AG10803 (cell line): ENCODE results near the gene PCSK5.

Source experiments
- DNase-seq: peaks from one replicate; pipeline ENCODE4 v3.0.0; 2010; ENCODE audit warnings: low read depth
- H3K4me3 ChIP-seq: 2 replicates; pipeline ENCODE4 v1.5.1; 2011; ENCODE audit warnings: mild to moderate bottlenecking, low read length, control low read depth
- CTCF ChIP-seq: conservative IDR thresholded peaks from 2 replicates; pipeline ENCODE4 v1.5.1; 2011; ENCODE audit warnings: mild to moderate bottlenecking, low read length, control low read depth, inconsistent platforms

PCSK5 gene

GRCh38 chr9:76394960-76395252 lies 504.4 kb downstream of the PCSK5 start:
- TF ChIP-seq CTCF = no peak
- no peak for DNase-seq

GRCh38 chr9:76395381-76395780 lies 504.9 kb downstream of the PCSK5 start:
- no peak for DNase-seq
- TF ChIP-seq CTCF = no peak
- H3K4me3 ChIP-seq = peak overlapping the region; percentile 85

More at GRCh38 chr9:76394960-76395252, 504.4 kb downstream of the PCSK5 start:
- H3K4me3 ChIP-seq = peak overlapping the region; percentile 85

- H3K4me3 ChIP-seq = no peak overlapping the region
- TF ChIP-seq CTCF = no peak
- no peak for DNase-seq
Measured at GRCh38 chr9:76396144-76396543, 505.7 kb downstream of the PCSK5 start.

- no peak for DNase-seq
- H3K4me3 ChIP-seq = no peak overlapping the region
Measured at GRCh38 chr9:76396597-76396996, 506.1 kb downstream of the PCSK5 start.

GRCh38 chr9:76399856-76400255 lies 509.4 kb downstream of the PCSK5 start:
- no peak overlapping the region for H3K4me3 ChIP-seq
- DNase-seq = no peak
- TF ChIP-seq CTCF = no peak

More at GRCh38 chr9:76396597-76396996, 506.1 kb downstream of the PCSK5 start:
- no peak for TF ChIP-seq CTCF

- no peak overlapping the region for H3K4me3 ChIP-seq
- TF ChIP-seq CTCF = no peak
- no peak for DNase-seq
Measured at GRCh38 chr9:76400534-76401096, 510.1 kb downstream of the PCSK5 start.

GRCh38 chr9:76401176-76401575 lies 510.7 kb downstream of the PCSK5 start:
- no peak for TF ChIP-seq CTCF
- no peak for DNase-seq
- H3K4me3 ChIP-seq = no peak overlapping the region
